ENCODE measurements around the gene ZNF19.

ZNF19 gene

GRCh38 chr16:71515026-71515425 lies 25.9 kb upstream of the ZNF19 start:
- Histone ChIP-seq H3F3A (ENCODE audit: insufficient read depth) (no peaks in the 10 kb centered on the region), H3K4me3 (ENCODE audit: insufficient read depth, low read length, poor library complexity, severe bottlenecking) (no peak overlapping the region), H3K79me2 (ENCODE audit: insufficient read depth, low read length) (no peaks in the 10 kb centered on the region), H3K9me3 (ENCODE audit: insufficient read depth, low read length) (no peaks in the 10 kb centered on the region), H3K4me2 (ENCODE audit: low read depth, low read length, poor library complexity, severe bottlenecking) (no peak overlapping the region), H2AFZ (ENCODE audit: low read depth, low read length, severe bottlenecking) (no peak overlapping the region), H3K9ac (ENCODE audit: low read length) (no peak overlapping the region), H3K27me3 (ENCODE audit: low read length) (no peaks in the 10 kb centered on the region), H3K27ac (ENCODE audit: low read depth, low read length) (no peak overlapping the region), H3K36me3 (ENCODE audit: low read length) (no peaks in the 10 kb centered on the region), H3K9me2 (replicated peaks; ENCODE audit: insufficient read depth, low read length) (no peaks in the 10 kb centered on the region), H4K20me1 (ENCODE audit: low read depth, low read length) (no peaks in the 10 kb centered on the region)
- no peak for TF ChIP-seq CTCF (IDR thresholded peaks at IDR 0.05; ENCODE audit: insufficient read depth, low read length, poor library complexity, severe bottlenecking)
- no peak for TF ChIP-seq EZH2phosphoT487 (conservative IDR thresholded peaks at IDR 0.05; ENCODE audit: low read length)

- H3K4me3 ChIP-seq (ENCODE audit: insufficient read depth, low read length, poor library complexity, severe bottlenecking) = no peak overlapping the region
- no peak overlapping the region for H2AFZ ChIP-seq (ENCODE audit: low read depth, low read length, severe bottlenecking)
- no peaks in the 10 kb centered on the region for H4K20me1 ChIP-seq (ENCODE audit: low read depth, low read length)
- H3K79me2 ChIP-seq (ENCODE audit: insufficient read depth, low read length) = no peaks in the 10 kb centered on the region
- H3F3A ChIP-seq (ENCODE audit: insufficient read depth) = no peaks in the 10 kb centered on the region
- H3K9me2 ChIP-seq (replicated peaks; ENCODE audit: insufficient read depth, low read length) = no peaks in the 10 kb centered on the region
- no peak overlapping the region for H3K9ac ChIP-seq (ENCODE audit: low read length)
- no peaks in the 10 kb centered on the region for H3K27me3 ChIP-seq (ENCODE audit: low read length)
- no peaks in the 10 kb centered on the region for H3K36me3 ChIP-seq (ENCODE audit: low read length)
- TF ChIP-seq CTCF (IDR thresholded peaks at IDR 0.05; ENCODE audit: insufficient read depth, low read length, poor library complexity, severe bottlenecking) (no peak), EZH2phosphoT487 (conservative IDR thresholded peaks at IDR 0.05; ENCODE audit: low read length) (no peak)
- no peak overlapping the region for H3K4me2 ChIP-seq (ENCODE audit: low read depth, low read length, poor library complexity, severe bottlenecking)
- H3K9me3 ChIP-seq (ENCODE audit: insufficient read depth, low read length) = no peaks in the 10 kb centered on the region
- no peak overlapping the region for H3K27ac ChIP-seq (ENCODE audit: low read depth, low read length)
Measured at GRCh38 chr16:71514476-71514875, 25.4 kb upstream of the ZNF19 start.

- Histone ChIP-seq H3K27me3 (ENCODE audit: low read length) (no peaks in the 10 kb centered on the region), H3K4me2 (ENCODE audit: low read depth, low read length, poor library complexity, severe bottlenecking) (no peak overlapping the region), H3K79me2 (ENCODE audit: insufficient read depth, low read length) (no peaks in the 10 kb centered on the region), H3K4me3 (ENCODE audit: insufficient read depth, low read length, poor library complexity, severe bottlenecking) (no peak overlapping the region), H3K9ac (ENCODE audit: low read length) (no peak overlapping the region), H3K36me3 (ENCODE audit: low read length) (no peaks in the 10 kb centered on the region), H4K20me1 (ENCODE audit: low read depth, low read length) (no peaks in the 10 kb centered on the region), H3K27ac (ENCODE audit: low read depth, low read length) (no peak overlapping the region), H2AFZ (ENCODE audit: low read depth, low read length, severe bottlenecking) (no peak overlapping the region), H3F3A (ENCODE audit: insufficient read depth) (no peaks in the 10 kb centered on the region), H3K9me3 (ENCODE audit: insufficient read depth, low read length) (no peaks in the 10 kb centered on the region), H3K9me2 (replicated peaks; ENCODE audit: insufficient read depth, low read length) (no peaks in the 10 kb centered on the region)
- TF ChIP-seq CTCF (IDR thresholded peaks at IDR 0.05; ENCODE audit: insufficient read depth, low read length, poor library complexity, severe bottlenecking) (no peak), EZH2phosphoT487 (conservative IDR thresholded peaks at IDR 0.05; ENCODE audit: low read length) (no peak)
Measured at GRCh38 chr16:71513302-71513701, 24.2 kb upstream of the ZNF19 start.

Measured in SU-DHL-6 (cell line).